Astrocyte of the cerebellum (primary cell): ENCODE results near the gene CDKAL1.

Experiments used
- DNase-seq: peaks from one replicate; pipeline ENCODE4 v3.0.0-alpha.2; 2011; ENCODE audit warnings: low read depth
- H3K4me3 ChIP-seq: 2 replicates; pipeline ENCODE4 v1.5.1; 2011; ENCODE audit warnings: mild to moderate bottlenecking, low read depth, low read length, moderate library complexity
- CTCF ChIP-seq: IDR thresholded peaks from 2 replicates; pipeline ENCODE4 v1.5.1; 2012; ENCODE audit warnings: low read length, low read depth, moderate library complexity, mild to moderate bottlenecking; ENCODE audit errors: missing control alignments
- in situ Hi-C: cut with HindIII; loops from 2 replicates; pipeline ENCODE4 v1.10.0; 2017; ENCODE audit warnings: low sequenced_read_pairs

The CDKAL1 gene

GRCh38 chr6:21134356-21134755, 600.1 kb downstream of the CDKAL1 start:
- in situ Hi-C loops: no loop called here
- no peak for TF ChIP-seq CTCF
- no peak overlapping the region for H3K4me3 ChIP-seq
- no peak for DNase-seq

- in situ Hi-C loops: no loop called here
- no peak overlapping the region for H3K4me3 ChIP-seq
- DNase-seq: no peak
- no peak for TF ChIP-seq CTCF
Measured at GRCh38 chr6:21135484-21136013, 601.3 kb downstream of the CDKAL1 start.

GRCh38 chr6:21137700-21138335, 603.6 kb downstream of the CDKAL1 start:
- DNase-seq: no peak
- in situ Hi-C loops: no loop called here
- TF ChIP-seq CTCF: no peak
- H3K4me3 ChIP-seq: no peak overlapping the region

- in situ Hi-C loops: no loop called here
- TF ChIP-seq CTCF: no peak
- peak; percentile 18 for DNase-seq
- no peak overlapping the region for H3K4me3 ChIP-seq
Measured at GRCh38 chr6:21138336-21139069, 604.2 kb downstream of the CDKAL1 start.

- in situ Hi-C loops: no loop called here
- no peak for DNase-seq
- H3K4me3 ChIP-seq: no peak overlapping the region
- no peak for TF ChIP-seq CTCF
Measured at GRCh38 chr6:21140966-21141365, 606.7 kb downstream of the CDKAL1 start.

GRCh38 chr6:21141616-21142303, 607.5 kb downstream of the CDKAL1 start:
- TF ChIP-seq CTCF: no peak
- in situ Hi-C loops: no loop called here
- DNase-seq: no peak
- no peak overlapping the region for H3K4me3 ChIP-seq
